AG09309 (cell line): Measurements from ENCODE around the gene TSPAN9.

Experiments
- DNase-seq: peaks from one replicate; pipeline ENCODE4 v3.0.0-alpha.2; 2010; ENCODE audit warnings: low read depth
- H3K4me3 ChIP-seq: 2 replicates; pipeline ENCODE4 v1.5.1; 2011; ENCODE audit warnings: mild to moderate bottlenecking, low read depth, low read length, moderate library complexity; ENCODE audit not compliant: control insufficient read depth
- TF ChIP-seq, protein P1 (sequence below): IDR thresholded peaks from 2 replicates; pipeline ENCODE4 v1.5.1; 2011; ENCODE audit warnings: mild to moderate bottlenecking, low read depth, low read length, inconsistent platforms; ENCODE audit not compliant: insufficient read depth, control insufficient read depth; ENCODE audit errors: missing control alignments

Gene TSPAN9

DNA sequence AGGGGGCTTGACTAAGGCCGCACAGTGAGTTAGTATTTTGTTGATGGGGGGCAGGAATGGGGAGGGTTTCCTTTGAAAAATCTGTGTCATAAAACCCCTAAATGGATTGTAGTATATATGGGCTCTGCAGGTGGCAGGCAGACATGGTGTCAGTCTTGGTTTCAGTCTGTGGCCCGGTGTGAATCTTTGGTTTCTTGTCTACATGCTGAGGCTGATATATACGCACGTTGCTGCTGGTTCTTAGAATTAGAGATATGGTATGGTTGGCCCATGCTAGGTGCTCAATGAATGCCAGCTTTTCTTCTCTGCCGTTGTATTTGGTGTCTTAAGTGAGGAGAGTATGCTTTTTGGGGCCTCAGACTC, 73.1 kb downstream of the TSPAN9 start:
- TF ChIP-seq, protein P1, sequence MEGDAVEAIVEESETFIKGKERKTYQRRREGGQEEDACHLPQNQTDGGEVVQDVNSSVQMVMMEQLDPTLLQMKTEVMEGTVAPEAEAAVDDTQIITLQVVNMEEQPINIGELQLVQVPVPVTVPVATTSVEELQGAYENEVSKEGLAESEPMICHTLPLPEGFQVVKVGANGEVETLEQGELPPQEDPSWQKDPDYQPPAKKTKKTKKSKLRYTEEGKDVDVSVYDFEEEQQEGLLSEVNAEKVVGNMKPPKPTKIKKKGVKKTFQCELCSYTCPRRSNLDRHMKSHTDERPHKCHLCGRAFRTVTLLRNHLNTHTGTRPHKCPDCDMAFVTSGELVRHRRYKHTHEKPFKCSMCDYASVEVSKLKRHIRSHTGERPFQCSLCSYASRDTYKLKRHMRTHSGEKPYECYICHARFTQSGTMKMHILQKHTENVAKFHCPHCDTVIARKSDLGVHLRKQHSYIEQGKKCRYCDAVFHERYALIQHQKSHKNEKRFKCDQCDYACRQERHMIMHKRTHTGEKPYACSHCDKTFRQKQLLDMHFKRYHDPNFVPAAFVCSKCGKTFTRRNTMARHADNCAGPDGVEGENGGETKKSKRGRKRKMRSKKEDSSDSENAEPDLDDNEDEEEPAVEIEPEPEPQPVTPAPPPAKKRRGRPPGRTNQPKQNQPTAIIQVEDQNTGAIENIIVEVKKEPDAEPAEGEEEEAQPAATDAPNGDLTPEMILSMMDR, result no peak
- H3K4me3 ChIP-seq, result no peak overlapping the region
- DNase-seq, result no peak

DNA sequence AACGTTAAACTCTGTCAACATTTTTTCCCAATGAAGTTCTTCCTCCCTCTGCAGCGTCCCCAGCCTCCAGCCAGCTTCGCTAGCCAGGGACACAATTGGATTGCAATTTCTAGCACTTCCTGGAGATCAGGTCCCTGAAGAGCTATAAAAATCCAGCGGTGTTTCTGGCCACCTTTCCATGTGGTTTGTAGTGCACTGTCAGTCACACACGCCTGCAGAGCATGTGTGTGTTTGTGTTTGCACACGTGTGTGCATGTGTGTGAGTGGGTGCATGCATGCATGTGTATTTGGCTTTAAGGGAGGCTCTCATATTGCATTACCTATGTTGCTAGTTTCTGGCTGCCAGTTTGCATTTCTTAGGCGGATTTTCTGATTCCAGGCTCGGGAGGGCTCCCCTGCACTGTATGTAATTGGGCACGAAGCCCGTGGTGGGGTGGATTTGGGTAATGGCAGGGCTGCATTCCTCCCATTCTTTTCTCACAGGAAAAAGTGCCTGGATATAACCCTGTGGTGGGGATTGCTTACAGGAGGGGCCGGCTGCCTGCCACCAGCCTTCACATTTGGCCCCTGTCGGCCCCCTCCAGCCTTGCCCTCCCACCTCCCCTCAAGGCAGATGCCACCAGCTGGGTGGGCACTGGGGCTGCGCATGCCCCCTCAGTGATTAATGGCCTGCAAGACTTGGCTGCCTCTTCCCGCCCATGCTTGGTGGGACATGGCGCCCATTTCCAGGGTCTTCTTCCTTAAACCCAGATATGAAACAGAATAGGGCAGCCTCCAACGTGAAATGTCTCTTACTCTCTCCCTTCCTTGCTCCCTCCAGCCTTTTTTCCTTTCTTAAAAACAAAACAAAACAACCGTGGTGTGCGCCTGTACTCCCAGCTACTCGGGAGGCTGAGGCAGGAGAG, 74.0 kb downstream of the TSPAN9 start:
- H3K4me3 ChIP-seq, result no peak overlapping the region
- TF ChIP-seq, protein P1, result no peak
- DNase-seq, result no peak

DNA sequence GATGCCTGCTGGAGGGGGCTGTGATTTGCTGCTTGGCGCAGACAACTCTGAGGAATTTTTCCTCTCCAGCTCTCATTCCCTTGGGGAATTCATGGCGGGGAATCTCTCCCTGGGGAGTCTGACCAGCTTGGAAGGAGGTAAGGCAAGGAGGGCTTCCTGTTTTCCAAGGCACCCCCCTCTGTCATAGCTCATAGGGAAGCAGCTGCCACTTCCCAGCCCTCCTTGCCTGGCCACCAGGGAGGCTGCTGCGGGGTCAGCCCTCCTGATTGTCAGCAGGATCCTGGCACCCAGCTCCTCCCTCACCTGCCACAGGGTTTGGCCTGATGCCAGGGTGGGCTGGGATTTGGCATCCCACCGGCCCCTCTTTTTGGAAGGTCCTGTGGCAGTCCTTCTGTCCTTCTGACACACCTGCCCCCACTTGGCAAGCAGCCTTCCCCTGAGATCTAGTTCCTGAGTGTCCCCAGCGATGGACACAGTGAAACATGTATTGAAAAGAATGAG, 74.9 kb downstream of the TSPAN9 start:
- no peak overlapping the region for H3K4me3 ChIP-seq
- TF ChIP-seq, protein P1, result no peak
- DNase-seq, result no peak

DNA sequence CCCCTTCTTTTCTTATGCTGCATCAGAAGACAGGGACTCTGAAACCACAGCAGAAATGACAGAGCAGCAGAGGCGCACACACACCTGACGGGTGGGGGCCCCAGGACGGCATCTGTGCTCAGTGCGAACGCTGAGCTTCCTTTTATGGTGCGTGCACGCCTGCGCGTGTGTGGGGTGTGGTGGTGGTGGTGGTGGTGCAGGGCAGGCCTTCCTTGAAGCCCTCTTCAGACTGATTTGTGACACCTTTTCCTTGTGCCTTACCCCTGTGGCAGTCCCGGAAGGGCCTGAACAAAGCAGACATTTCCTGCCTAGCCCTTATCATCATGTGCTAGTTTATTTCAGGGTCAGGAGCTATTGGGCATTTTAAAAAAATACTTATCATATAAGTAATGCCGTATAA, 75.7 kb downstream of the TSPAN9 start:
- TF ChIP-seq, protein P1, result no peak
- no peak for DNase-seq
- H3K4me3 ChIP-seq, result no peak overlapping the region

DNA sequence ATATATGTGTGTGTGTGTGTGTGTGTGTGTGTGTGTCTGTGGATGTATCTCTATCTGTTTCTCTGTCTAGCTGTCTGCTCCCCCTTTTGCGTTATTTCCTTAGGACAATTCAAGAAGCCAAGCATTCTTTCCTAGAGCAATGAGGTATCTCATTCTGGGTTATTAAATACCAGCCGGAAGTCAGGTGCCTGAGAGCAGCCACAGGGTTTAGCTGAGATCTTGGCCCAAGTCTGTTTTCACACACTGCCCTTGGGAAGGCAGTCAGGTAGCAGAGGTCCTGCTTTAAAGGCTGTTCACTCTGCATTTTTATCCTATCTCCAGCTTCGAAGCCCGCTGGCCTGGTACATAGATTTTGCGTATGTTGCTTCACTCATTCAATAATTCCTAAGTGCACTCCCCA, 76.8 kb downstream of the TSPAN9 start:
- DNase-seq, result no peak
- H3K4me3 ChIP-seq, result no peak overlapping the region
- TF ChIP-seq, protein P1, result no peak

DNA sequence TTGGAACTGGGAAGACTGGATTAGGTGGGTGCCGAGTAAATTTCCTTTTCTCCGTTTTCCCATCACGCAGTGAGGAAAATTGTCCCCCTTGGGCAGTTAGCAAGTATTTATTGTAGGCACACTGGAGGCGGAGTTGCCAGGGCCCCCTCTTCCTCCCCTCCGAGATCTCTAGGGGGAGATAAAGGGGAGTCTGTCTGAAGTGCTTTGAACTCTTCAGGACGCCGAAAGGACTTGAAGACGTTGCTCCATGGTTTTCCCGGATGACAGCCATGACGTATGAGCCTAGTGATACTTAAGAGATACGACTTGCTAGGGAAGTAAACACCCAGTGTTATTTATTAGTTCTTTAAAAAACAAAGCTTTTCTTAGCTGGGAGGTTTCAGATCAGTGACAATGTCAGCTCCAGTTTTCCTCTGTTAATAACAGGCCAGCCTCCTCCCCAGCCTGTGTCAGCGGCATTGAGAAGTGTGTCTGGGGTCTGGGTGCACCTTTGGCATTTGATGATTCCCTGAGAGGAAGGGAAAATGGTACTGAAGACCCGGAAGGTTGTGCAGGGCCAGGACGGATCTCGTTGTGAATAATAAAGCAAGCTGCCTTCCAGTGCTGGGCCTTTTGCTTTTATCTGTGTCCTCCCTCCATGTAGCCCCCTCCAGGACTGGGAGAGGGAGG, 78.7 kb downstream of the TSPAN9 start:
- TF ChIP-seq, protein P1, result no peak
- H3K4me3 ChIP-seq, result no peak overlapping the region
- DNase-seq, result no peak
